LoVo (cell line): ENCODE results near the gene CDK17.
"Not testable (repeated sequence)": the region's sequence is repeated elsewhere in the genome, so short reads cannot be mapped to it uniquely, and the experiment has no call there.

Experiments used
- DNase-seq: peaks from one replicate; pipeline ENCODE4 v3.0.0-alpha.2; 2016; ENCODE audit warnings: low spot score

Gene CDK17

DNA sequence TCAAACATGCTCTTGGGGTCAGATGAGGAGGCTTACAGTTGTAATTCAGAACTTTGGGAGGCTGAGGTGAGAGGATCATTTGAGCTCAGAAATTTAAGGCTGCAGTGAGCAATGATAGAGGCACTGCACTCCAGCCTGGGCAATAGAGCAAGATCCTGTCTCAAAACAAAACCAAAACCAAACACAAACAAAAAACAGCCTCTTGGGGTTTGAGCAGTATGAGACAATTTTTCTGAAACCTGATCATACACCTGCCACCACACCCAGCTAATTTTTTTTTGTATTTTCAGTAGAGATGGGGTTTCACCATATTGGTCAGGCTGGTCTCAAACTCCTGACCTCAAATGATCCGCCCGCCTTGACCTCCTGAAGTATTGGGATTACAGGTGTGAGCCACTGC lies 17.4 kb upstream of the CDK17 start:
- DNase-seq, result not testable (repeated sequence)

GRCh38 chr12:96416033-96416799 lies 16.0 kb upstream of the CDK17 start:
- DNase-seq, result peak; percentile 35

- no peak for DNase-seq
These were observed 14.4 kb upstream of the CDK17 start for GRCh38 chr12:96414637-96415036.

- no peak for DNase-seq
These were observed 12.2 kb upstream of the CDK17 start for GRCh38 chr12:96412431-96412830.

DNA sequence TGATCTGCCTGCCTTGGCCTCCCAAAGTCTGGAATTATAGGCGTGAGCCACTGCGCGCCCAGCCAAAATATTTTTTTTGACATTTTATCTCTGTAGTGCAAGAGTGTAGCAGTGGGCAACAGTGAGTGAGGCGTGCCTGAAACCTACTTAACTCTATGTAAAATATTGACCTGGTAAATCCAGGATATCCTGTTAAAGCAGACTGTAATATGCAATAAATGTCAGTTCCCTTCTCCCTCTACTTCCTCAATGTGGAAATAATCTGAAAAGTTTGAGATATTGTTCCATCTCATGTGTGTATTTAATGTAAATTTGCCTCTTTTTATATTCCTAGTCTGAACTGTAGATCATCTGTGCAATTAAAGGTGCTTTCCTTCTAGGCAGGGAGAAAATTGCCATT lies 9.5 kb upstream of the CDK17 start:
- no peak for DNase-seq

GRCh38 chr12:96408993-96409392 lies 8.8 kb upstream of the CDK17 start:
- DNase-seq, result no peak

GRCh38 chr12:96407429-96408097 lies 7.3 kb upstream of the CDK17 start:
- DNase-seq, result not testable (repeated sequence)

DNA sequence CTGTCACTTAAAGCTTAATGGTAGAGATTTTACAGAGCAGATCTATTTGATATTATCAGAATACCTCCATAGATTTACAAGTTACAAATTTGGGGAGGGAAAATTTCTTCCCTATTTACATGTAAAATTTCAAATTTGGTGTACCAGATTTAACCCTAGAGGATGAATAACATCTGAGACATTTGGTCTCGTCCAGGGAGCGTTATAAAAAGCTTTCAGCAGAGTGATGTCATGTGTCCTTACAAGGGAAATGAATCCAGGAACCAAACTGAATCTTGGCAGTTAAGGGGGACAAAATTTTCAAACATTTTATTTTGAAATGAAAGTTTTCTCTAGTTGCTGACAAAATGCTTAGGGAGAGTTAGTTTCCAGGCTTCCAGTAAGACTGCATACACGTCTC lies 4.5 kb upstream of the CDK17 start:
- DNase-seq, result no peak

GRCh38 chr12:96403870-96404269 lies 3.6 kb upstream of the CDK17 start:
- DNase-seq, result no peak

DNA sequence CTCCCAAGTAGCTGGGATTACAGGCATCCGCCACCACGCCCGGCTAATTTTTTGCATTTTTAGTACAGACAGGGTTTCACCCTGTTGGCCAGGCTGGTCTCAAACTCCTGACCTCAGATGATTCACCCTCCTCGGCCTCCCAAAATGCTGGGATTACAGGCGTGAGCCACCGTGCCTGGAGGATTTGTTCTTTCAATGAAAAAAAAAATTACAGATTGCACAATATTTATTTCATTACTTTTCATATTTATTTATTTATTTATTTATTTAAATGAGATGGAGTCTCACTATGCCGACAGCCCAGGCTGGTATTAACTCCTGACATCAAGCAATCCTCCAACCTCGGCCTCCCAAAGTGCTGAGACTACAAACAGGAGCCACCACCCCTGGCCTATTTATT lies 2.3 kb upstream of the CDK17 start:
- not testable (repeated sequence) for DNase-seq

DNA sequence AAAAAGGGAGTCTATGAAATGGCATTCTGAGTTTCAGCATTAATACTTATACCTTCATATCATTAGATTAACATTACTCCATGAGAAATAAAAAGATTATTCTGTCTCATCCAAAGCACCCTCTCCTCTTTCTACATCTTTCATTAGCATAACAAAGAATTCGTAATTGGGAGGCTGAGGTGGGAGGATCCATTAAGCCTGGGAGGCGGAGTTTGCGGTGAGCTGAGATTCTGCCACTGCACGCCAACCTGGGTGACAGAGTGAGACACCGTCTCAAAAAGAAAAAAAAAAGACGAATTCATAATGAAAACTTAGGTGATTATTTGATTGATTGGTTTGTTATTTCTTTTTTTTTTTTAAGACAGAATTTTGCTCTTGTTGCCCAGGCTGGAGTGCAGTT lies 1.8 kb upstream of the CDK17 start:
- DNase-seq, result no peak

- peak; percentile 87 for DNase-seq
These were observed 1.0 kb upstream of the CDK17 start for GRCh38 chr12:96401076-96401871.

- no peak for DNase-seq
These were observed 414 bp upstream of the CDK17 start for GRCh38 chr12:96400631-96401075.

DNA sequence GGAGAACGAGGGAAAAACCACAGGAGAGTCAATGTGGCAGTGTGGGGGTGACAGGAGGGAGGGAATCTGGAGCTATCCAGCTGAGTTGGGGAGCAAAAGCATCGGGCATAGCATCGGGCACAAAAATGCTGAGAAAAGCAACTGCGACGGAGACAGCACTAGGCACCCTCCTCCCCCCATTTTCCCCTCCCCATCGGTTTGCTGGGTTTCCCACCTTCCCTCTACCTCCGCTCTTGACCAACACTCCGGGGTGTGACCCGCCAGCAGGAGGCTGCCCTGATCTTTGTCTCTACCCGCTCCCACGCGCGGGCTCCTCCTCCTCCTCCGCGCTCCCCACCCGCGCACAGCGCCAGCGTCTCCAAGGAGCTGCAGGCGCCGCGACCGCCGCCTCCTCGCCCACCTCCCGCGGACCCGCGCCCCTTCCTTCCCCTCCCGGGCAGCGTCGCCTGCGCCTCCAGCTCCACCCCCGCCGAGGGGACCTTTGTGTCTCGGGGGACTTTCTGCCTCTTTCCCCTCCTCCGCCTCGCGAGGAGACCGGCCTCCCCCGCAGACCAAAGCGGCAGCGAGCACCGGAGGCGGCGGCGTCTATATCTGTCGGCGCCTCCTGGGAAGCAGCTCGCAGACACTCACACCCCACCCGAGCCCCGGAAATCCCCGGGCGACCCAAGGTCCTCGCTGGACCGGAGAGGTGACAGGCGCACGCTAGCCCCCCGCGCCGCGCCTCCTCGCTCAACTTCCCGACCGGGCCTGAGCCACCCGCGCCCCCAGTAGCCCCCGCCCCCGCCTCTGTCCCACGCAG lies 920 bp downstream of the CDK17 start:
- peak; percentile 52 for DNase-seq

GRCh38 chr12:96398424-96399119 lies 1.7 kb downstream of the CDK17 start:
- DNase-seq, result no peak

DNA sequence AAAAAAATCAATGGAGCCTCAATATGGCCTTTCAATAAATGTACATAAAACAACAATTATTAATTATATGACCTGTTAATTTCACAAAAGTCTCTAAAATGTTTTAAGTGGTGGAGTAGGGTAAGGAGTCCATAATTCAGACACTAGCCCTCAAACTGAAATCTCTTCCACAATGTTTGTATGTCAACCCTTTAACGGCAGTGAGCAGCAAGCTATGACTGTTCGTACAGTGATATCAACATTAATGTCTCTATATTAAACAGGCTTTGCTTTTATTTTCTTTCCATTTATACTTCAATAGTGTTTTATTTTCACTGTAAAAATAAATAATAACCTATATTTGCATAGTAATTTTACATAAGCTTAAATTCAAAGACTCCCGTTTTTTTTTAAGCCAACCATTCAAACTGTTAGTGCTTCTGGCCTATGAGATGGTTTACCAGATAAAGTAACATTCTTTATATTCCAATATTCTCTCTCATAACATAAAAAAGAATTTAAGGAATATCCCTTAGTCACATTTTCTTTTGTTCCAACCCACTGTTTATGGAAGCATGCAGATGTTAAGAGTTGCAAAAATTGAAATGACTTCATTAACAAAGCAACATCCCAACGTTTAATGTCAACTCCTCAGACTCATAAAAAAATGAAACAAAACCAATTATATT lies 2.3 kb downstream of the CDK17 start:
- DNase-seq, result no peak

DNA sequence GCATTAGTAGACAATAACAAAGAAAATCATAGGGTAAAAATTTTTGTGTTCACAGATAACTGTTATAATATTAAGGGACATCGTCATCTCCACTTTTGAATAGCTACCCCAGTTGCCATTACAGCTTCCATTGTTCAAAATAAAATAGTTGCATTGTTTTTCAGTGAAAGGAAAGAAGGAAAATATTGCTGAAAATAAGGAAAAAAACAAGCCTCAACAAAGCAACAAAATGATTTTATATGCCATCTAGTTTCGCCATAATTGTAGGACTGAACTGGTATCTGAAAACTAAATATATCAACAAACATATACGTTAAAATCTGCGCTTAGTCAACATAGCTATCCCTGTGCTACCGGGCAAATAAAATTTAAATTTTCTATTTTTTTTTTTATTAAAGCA lies 3.3 kb downstream of the CDK17 start:
- no peak for DNase-seq

GRCh38 chr12:96396209-96396608 lies 4.0 kb downstream of the CDK17 start:
- no peak for DNase-seq

- DNase-seq, result no peak
These were observed 5.0 kb downstream of the CDK17 start for GRCh38 chr12:96395236-96395635.

DNA sequence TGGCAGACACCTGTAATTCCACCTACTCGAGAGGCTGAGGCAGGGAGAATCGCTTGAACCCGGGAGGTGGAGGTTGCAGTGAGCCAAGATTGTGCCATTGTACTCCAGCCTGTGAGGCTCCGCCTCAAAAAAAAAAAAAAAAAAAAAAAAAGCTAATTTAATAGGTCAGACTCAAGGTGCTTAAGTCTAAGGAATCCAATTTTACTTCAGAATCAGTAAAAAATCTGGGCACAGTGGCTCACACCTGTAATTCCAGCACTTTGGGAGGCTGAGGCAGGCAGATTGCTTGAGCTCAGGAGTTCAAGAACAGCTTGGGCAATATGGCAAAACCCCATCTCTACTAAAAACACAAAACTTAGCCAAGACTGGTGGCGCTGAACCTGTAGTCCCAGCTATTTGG lies 7.0 kb downstream of the CDK17 start:
- DNase-seq, result not testable (repeated sequence)

- DNase-seq, result no peak
These were observed 7.8 kb downstream of the CDK17 start for GRCh38 chr12:96392397-96392796.
